BLaER1 (cell line): Measurements from ENCODE around the gene CSNK2A1.
A peak's percentile ranks its signal among the peaks of the same experiment; 100 is the strongest.

Experiments used
- H3K27ac ChIP-seq: shearing (Covaris generic); formaldehyde crosslinking; 2 replicates; pipeline ENCODE4 v1.8.1; 2022
- H3K27me3 ChIP-seq: shearing (Covaris generic); formaldehyde crosslinking; 2 replicates; pipeline ENCODE4 v1.8.1; 2022
- H3K36me3 ChIP-seq: shearing (Covaris generic); formaldehyde crosslinking; 2 replicates; pipeline ENCODE4 v1.8.1; 2022
- H3K4me1 ChIP-seq: shearing (Covaris generic); formaldehyde crosslinking; 2 replicates; pipeline ENCODE4 v1.8.1; 2022
- H3K4me2 ChIP-seq: shearing (Covaris generic); formaldehyde crosslinking; 2 replicates; pipeline ENCODE4 v1.8.1; 2022
- H3K4me3 ChIP-seq: shearing (Covaris generic); formaldehyde crosslinking; 2 replicates; pipeline ENCODE4 v1.8.1; 2022
- H3K9ac ChIP-seq: shearing (Covaris generic); formaldehyde crosslinking; 2 replicates; pipeline ENCODE4 v1.8.1; 2022
- H3K9me3 ChIP-seq: shearing (Covaris generic); formaldehyde crosslinking; 2 replicates; pipeline ENCODE4 v1.8.1; 2022
- H4K20me1 ChIP-seq: shearing (Covaris generic); formaldehyde crosslinking; 2 replicates; pipeline ENCODE4 v1.8.1; 2022
- Cebpa-rat ChIP-seq: shearing (Covaris generic); IDR thresholded peaks from 2 replicates; pipeline ENCODE4 v1.8.1; 2022

CSNK2A1 gene

GRCh38 chr20:536426-537010 lies 7.1 kb downstream of the CSNK2A1 start:
- no peaks in the 10 kb centered on the region for H3K27me3 ChIP-seq
- no peak overlapping the region for H3K4me3 ChIP-seq
- H4K20me1 ChIP-seq, result peaks cover 100% of the 10 kb centered on the region
- no peak overlapping the region for H3K27ac ChIP-seq
- peaks cover 22% of the 10 kb centered on the region for H3K9me3 ChIP-seq
- no peak overlapping the region for H3K9ac ChIP-seq
- H3K36me3 ChIP-seq, result peaks cover 72% of the 10 kb centered on the region
- peaks cover 17% of the 10 kb centered on the region for H3K4me1 ChIP-seq
- H3K4me2 ChIP-seq, result 0 out of 2 replicates have a peak overlapping the region, but pooled peaks have one; percentile 5
- no peak for TF ChIP-seq Cebpa-rat

- H3K4me3 ChIP-seq, result no peak overlapping the region
- 0 out of 2 replicates have a peak overlapping the region, but pooled peaks have one; percentile 5 for H3K4me2 ChIP-seq
- H3K36me3 ChIP-seq, result peaks cover 72% of the 10 kb centered on the region
Observed at GRCh38 chr20:535958-536357, 7.6 kb downstream of the CSNK2A1 start.

GRCh38 chr20:533526-533925 lies 10.1 kb downstream of the CSNK2A1 start:
- no peaks in the 10 kb centered on the region for H3K27me3 ChIP-seq

More at GRCh38 chr20:535958-536357, 7.6 kb downstream of the CSNK2A1 start:
- peaks cover 100% of the 10 kb centered on the region for H4K20me1 ChIP-seq
- TF ChIP-seq Cebpa-rat, result no peak
- no peaks in the 10 kb centered on the region for H3K27me3 ChIP-seq
- peaks cover 20% of the 10 kb centered on the region for H3K9me3 ChIP-seq
- peaks cover 17% of the 10 kb centered on the region for H3K4me1 ChIP-seq
- no peak overlapping the region for H3K27ac ChIP-seq
- H3K9ac ChIP-seq, result no peak overlapping the region

GRCh38 chr20:532530-532929 lies 11.1 kb downstream of the CSNK2A1 start:
- H3K4me1 ChIP-seq, result no peaks in the 10 kb centered on the region
- no peak overlapping the region for H3K4me3 ChIP-seq
- H3K27ac ChIP-seq, result no peak overlapping the region
- TF ChIP-seq Cebpa-rat, result no peak; the same call in 1 of the 2 replicates
- H3K27me3 ChIP-seq, result no peaks in the 10 kb centered on the region
- peaks cover 44% of the 10 kb centered on the region for H3K9me3 ChIP-seq
- H4K20me1 ChIP-seq, result peaks cover 100% of the 10 kb centered on the region
- no peak overlapping the region for H3K9ac ChIP-seq
- peaks cover 78% of the 10 kb centered on the region for H3K36me3 ChIP-seq
- H3K4me2 ChIP-seq, result no peak overlapping the region

More at GRCh38 chr20:533526-533925, 10.1 kb downstream of the CSNK2A1 start:
- H3K9ac ChIP-seq, result no peak overlapping the region
- TF ChIP-seq Cebpa-rat, result no peak
- no peak overlapping the region for H3K27ac ChIP-seq
- H3K36me3 ChIP-seq, result peaks cover 73% of the 10 kb centered on the region
- no peak overlapping the region for H3K4me2 ChIP-seq
- no peak overlapping the region for H3K4me3 ChIP-seq
- H3K9me3 ChIP-seq, result peaks cover 34% of the 10 kb centered on the region
- H4K20me1 ChIP-seq, result peaks cover 100% of the 10 kb centered on the region
- H3K4me1 ChIP-seq, result 0 out of 2 replicates have a peak, but pooled peaks cover 2% of the 10 kb centered on the region

- TF ChIP-seq Cebpa-rat, result no peak
- Histone ChIP-seq H4K20me1 (peaks cover 100% of the 10 kb centered on the region), H3K4me1 (no peaks in the 10 kb centered on the region), H3K36me3 (peaks cover 87% of the 10 kb centered on the region), H3K4me3 (no peak overlapping the region), H3K27me3 (no peaks in the 10 kb centered on the region), H3K27ac (no peak overlapping the region), H3K4me2 (no peak overlapping the region), H3K9me3 (peaks cover 54% of the 10 kb centered on the region), H3K9ac (no peak overlapping the region)
Observed at GRCh38 chr20:531608-532007, 12.0 kb downstream of the CSNK2A1 start.

- Histone ChIP-seq H3K36me3 (peaks cover 97% of the 10 kb centered on the region), H3K27me3 (no peaks in the 10 kb centered on the region), H3K4me2 (no peak overlapping the region), H4K20me1 (peaks cover 99% of the 10 kb centered on the region), H3K9me3 (peaks cover 66% of the 10 kb centered on the region), H3K9ac (no peak overlapping the region), H3K27ac (no peak overlapping the region), H3K4me3 (no peak overlapping the region), H3K4me1 (no peaks in the 10 kb centered on the region)
- TF ChIP-seq Cebpa-rat, result no peak
Observed at GRCh38 chr20:530321-530720, 13.3 kb downstream of the CSNK2A1 start.

GRCh38 chr20:528923-529604 lies 14.5 kb downstream of the CSNK2A1 start:
- H3K9ac ChIP-seq, result no peak overlapping the region
- peaks cover 99% of the 10 kb centered on the region for H4K20me1 ChIP-seq
- no peaks in the 10 kb centered on the region for H3K4me1 ChIP-seq
- peaks cover 99% of the 10 kb centered on the region for H3K36me3 ChIP-seq
- peaks cover 79% of the 10 kb centered on the region for H3K9me3 ChIP-seq
- no peaks in the 10 kb centered on the region for H3K27me3 ChIP-seq
- no peak for TF ChIP-seq Cebpa-rat
- no peak overlapping the region for H3K4me2 ChIP-seq
- no peak overlapping the region for H3K27ac ChIP-seq
- H3K4me3 ChIP-seq, result no peak overlapping the region

- H3K4me3 ChIP-seq, result no peak overlapping the region
- H3K27ac ChIP-seq, result no peak overlapping the region
- no peaks in the 10 kb centered on the region for H3K4me1 ChIP-seq
- H3K9me3 ChIP-seq, result peaks cover 91% of the 10 kb centered on the region
- peaks cover 99% of the 10 kb centered on the region for H3K36me3 ChIP-seq
- peaks cover 99% of the 10 kb centered on the region for H4K20me1 ChIP-seq
- no peaks in the 10 kb centered on the region for H3K27me3 ChIP-seq
- no peak for TF ChIP-seq Cebpa-rat
- no peak overlapping the region for H3K4me2 ChIP-seq
- no peak overlapping the region for H3K9ac ChIP-seq
Observed at GRCh38 chr20:527571-527886, 16.1 kb downstream of the CSNK2A1 start.

- Histone ChIP-seq H3K4me3 (peak overlapping the region; percentile 30; the same call in 1 of the 2 replicates), H4K20me1 (peaks cover 93% of the 10 kb centered on the region), H3K9ac (no peak overlapping the region), H3K36me3 (peaks cover 91% of the 10 kb centered on the region), H3K4me2 (no peak overlapping the region), H3K9me3 (peaks cover 73% of the 10 kb centered on the region), H3K4me1 (no peaks in the 10 kb centered on the region), H3K27ac (no peak overlapping the region), H3K27me3 (no peaks in the 10 kb centered on the region)
- TF ChIP-seq Cebpa-rat, result no peak
Observed at GRCh38 chr20:521860-522259, 21.7 kb downstream of the CSNK2A1 start.

- peaks cover 54% of the 10 kb centered on the region for H3K9me3 ChIP-seq
Observed at GRCh38 chr20:519999-520398, 23.6 kb downstream of the CSNK2A1 start.

More at GRCh38 chr20:519999-520398, 23.6 kb downstream of the CSNK2A1 start:
- Histone ChIP-seq H3K36me3 (peaks cover 87% of the 10 kb centered on the region), H3K9ac (no peak overlapping the region), H3K4me1 (no peaks in the 10 kb centered on the region), H3K27ac (no peak overlapping the region), H3K27me3 (no peaks in the 10 kb centered on the region), H4K20me1 (peaks cover 94% of the 10 kb centered on the region), H3K4me2 (no peak overlapping the region), H3K4me3 (no peak overlapping the region; the same call in 1 of the 2 replicates)
- no peak for TF ChIP-seq Cebpa-rat
